ENCODE data around the gene ARHGAP32. TPM values are rescaled to one million over a fixed set of nuclear protein-coding genes. Genes with fewer than 3 reads are reported as not detected.

ARHGAP32 gene
- total and polyA plus RNA-seq, 5 experiments from 2014 or later = 0.85 to 10.4 (median 1.5) TPM

DNA sequence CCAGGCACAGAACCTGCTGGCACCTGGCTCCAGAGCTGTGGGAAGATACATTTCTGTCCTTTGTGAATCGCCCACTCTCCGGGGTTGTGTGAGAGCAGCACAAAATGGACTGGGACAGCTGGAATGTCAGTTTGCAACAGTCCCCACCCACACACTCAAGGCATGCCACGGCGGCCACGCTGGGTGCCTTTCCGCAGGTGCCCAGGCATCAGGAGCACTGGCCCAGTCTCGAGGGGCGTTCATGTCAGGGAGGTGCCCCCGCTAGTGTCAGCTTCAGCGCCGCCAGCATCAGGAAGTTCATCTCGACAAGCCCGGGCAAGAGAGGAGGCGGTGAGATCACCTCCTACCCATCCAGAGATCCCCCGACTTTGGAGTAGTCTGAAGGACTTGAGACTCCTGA, 251.5 kb downstream of the ARHGAP32 start:
- no peak for ATAC-seq
- DNase-seq = no peak
- H3K27ac Mint-ChIP-seq = no peak overlapping the region
- H3K9me3 Mint-ChIP-seq = no peaks in the 10 kb centered on the region
- H3K27me3 Mint-ChIP-seq = peaks cover 2 to 16% (median 11%) of the 10 kb centered on the region in 5 donors
- H3K4me3 Mint-ChIP-seq = no peak overlapping the region
- H3K36me3 Mint-ChIP-seq = no peaks in the 10 kb centered on the region
- H3K4me1 Mint-ChIP-seq = no peaks in the 10 kb centered on the region
- POLR2A ChIA-PET = no interaction called here

- DNase-seq (no peak), ATAC-seq (no peak)
- peaks cover 1 to 12% (median 11%) of the 10 kb centered on the region in 5 donors for H3K27me3 Mint-ChIP-seq
- no peak overlapping the region for H3K27ac Mint-ChIP-seq
- no peak overlapping the region for H3K4me3 Mint-ChIP-seq
- POLR2A ChIA-PET = no interaction called here
- H3K36me3 Mint-ChIP-seq = no peaks in the 10 kb centered on the region
- no peaks in the 10 kb centered on the region for H3K4me1 Mint-ChIP-seq
- H3K9me3 Mint-ChIP-seq = no peaks in the 10 kb centered on the region
These were observed 252.0 kb downstream of the ARHGAP32 start for GRCh38 chr11:128940156-128940555.

DNA sequence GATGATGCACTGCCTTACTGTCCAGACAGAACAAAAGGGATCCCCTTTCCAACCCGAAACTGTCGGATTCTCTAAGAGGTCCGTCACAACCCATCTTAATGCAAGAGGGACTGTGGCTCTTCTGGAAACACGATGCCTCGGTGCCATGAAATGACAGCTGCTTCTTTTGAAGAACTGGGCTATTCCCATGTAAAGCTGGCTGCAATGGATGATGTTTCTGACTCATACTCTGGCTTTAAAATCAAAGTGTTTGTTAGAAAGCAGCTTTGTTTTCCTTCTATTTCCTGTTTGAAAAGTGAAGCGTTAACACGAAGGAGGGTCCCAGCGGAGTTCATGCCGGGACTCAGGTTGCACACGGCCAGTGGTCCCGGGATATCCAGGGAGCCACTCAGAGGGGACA, 252.5 kb downstream of the ARHGAP32 start:
- peaks cover 1 to 10% (median 5%) of the 10 kb centered on the region in 5 donors for H3K27me3 Mint-ChIP-seq
- POLR2A ChIA-PET = no interaction called here
- no peak overlapping the region for H3K4me3 Mint-ChIP-seq

DNA sequence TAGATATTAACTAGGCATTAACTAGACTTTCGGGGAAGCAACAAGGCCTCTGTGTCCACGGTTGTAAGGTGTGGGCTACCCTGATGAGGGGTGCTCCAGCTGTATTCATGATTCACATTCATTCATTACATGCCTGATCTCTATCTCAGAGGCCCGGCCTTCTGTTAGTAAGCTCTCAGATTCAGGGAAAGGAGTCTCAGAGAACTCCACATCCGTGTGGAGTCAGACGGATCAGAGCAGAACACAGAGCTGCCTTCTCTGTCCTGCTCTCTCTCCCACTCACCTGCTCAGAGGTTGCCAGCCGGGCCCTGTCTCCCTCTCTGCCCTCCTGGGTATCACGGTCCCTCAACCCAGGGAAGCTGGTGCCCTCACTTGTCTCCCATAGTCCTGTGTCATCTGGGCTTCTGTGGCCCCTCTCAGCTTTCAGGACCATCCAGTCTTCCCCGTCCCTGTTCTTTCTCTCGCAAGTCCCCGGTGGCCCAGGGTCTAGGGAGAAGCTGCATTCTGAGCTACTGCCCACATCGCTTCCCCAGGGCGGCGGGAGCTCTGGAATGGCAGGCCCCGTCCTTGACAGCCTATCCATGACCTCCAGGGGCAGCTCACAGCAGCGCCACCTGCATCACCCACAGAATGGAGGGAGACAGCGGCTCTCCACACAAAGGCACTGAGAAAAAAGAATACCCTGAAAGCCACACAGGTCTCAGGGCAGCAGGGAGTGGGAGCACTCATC, 253.8 kb downstream of the ARHGAP32 start:
- DNase-seq (no peak), ATAC-seq (no peak)
- H3K4me1 Mint-ChIP-seq = no peaks in the 10 kb centered on the region
- no peak overlapping the region for H3K27ac Mint-ChIP-seq
- no peak overlapping the region for H3K4me3 Mint-ChIP-seq
- peaks cover 0 to 9% (median 0%) of the 10 kb centered on the region in 5 donors for H3K27me3 Mint-ChIP-seq
- POLR2A ChIA-PET = no interaction called here
- H3K36me3 Mint-ChIP-seq = no peaks in the 10 kb centered on the region
- H3K9me3 Mint-ChIP-seq = peaks cover 0 to 2% (median 0%) of the 10 kb centered on the region in 9 donors

More for the DNA sequence above, 252.5 kb downstream of the ARHGAP32 start:
- DNase-seq (no peak), ATAC-seq (no peak)
- no peaks in the 10 kb centered on the region for H3K4me1 Mint-ChIP-seq
- no peak overlapping the region for H3K27ac Mint-ChIP-seq
- no peaks in the 10 kb centered on the region for H3K36me3 Mint-ChIP-seq
- no peaks in the 10 kb centered on the region for H3K9me3 Mint-ChIP-seq

DNA sequence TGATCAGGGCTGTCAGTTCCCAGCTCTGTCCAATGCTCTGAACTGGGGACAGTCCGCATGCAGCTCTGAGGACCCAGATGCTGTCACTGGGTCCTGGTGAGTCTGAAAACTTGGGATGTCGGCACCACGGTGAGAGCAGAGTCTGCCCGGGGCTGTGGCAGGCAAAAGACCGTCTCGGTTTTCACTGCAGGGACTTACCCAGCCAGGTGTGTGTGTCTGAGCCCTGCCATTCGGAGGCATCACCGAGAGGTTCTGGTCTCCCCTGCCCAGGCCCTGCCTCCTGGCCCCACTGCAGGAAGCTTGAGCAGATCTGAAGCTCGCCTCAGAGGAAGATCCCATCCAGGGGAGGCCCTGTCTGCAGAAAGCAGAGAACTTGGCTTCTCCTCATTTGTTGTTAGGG, 254.6 kb downstream of the ARHGAP32 start:
- no peak overlapping the region for H3K4me3 Mint-ChIP-seq
- DNase-seq = no peak
- no peaks in the 10 kb centered on the region for H3K36me3 Mint-ChIP-seq
- H3K27me3 Mint-ChIP-seq = peaks cover 0 to 9% (median 0%) of the 10 kb centered on the region in 5 donors
- peaks cover 0 to 2% (median 0%) of the 10 kb centered on the region in 9 donors for H3K9me3 Mint-ChIP-seq
- no peak overlapping the region for H3K27ac Mint-ChIP-seq
- no peak for ATAC-seq
- POLR2A ChIA-PET = no interaction called here
- no peaks in the 10 kb centered on the region for H3K4me1 Mint-ChIP-seq

DNA sequence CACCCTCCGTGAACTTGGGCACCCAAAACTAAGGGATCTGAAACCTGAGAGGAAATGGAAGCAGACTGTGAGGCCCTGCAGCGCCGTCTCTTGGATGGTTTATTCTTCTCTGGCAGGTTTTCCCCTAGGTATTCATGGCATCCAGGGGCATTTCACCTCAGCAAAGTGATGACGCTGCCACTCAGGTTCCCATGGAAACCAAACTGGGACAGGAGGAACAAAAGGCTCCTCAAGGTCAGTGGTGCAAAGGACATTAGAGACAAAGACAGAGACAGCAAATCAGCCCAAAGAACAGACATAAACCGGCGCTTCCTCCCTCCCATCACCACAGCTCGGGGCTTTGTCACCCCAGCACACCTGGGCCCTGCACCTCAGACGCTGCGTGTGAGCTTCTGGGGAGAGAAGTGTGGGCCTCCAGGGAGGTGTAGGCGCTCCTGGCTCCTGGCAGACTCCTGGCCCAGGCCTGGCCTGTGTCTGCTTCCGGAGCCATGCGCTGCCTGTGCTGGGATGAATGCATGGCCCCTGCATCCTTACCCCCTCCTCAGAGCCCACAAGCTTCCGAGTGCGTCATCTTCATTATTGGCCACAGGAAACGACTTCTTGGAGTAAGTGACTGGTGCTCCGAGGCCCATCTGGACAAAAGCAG, 255.4 kb downstream of the ARHGAP32 start:
- POLR2A ChIA-PET = no interaction called here
- H3K4me1 Mint-ChIP-seq = no peaks in the 10 kb centered on the region
- peaks cover 0 to 9% (median 0%) of the 10 kb centered on the region in 5 donors for H3K27me3 Mint-ChIP-seq
- H3K4me3 Mint-ChIP-seq = no peak overlapping the region
- no peak overlapping the region for H3K27ac Mint-ChIP-seq
- no peak for DNase-seq
- no peak for ATAC-seq
- H3K9me3 Mint-ChIP-seq = peaks cover 0 to 2% (median 0%) of the 10 kb centered on the region in 9 donors
- H3K36me3 Mint-ChIP-seq = no peaks in the 10 kb centered on the region

- peaks cover 0 to 2% (median 0%) of the 10 kb centered on the region in 9 donors for H3K9me3 Mint-ChIP-seq
- H3K36me3 Mint-ChIP-seq = no peaks in the 10 kb centered on the region
- POLR2A ChIA-PET = no interaction called here
- ATAC-seq (no peak), DNase-seq (no peak)
- H3K4me1 Mint-ChIP-seq = no peaks in the 10 kb centered on the region
- no peak overlapping the region for H3K27ac Mint-ChIP-seq
- H3K4me3 Mint-ChIP-seq = no peak overlapping the region
- H3K27me3 Mint-ChIP-seq = peaks cover 0 to 6% (median 1%) of the 10 kb centered on the region in 5 donors
These were observed 257.2 kb downstream of the ARHGAP32 start for GRCh38 chr11:128934926-128935325.

DNA sequence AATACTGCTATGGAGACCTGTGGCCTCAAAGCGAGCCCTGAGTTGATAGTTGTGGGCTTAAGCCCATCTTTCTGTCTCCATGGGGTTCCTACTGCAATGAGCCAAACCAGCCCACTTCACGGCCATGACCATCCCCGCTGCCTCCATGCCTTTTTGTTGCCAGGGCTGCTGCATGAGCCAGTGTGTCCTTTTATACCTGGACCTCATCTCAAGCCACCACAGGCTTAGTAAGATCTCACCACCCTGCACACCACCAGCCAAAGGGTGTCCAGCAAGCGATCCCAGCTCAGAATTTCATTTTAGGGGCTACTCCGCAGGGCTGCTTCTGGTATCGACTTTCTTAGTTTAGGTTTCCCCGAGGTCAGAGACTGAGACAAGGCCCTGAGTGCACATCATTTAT, 257.8 kb downstream of the ARHGAP32 start:
- ATAC-seq = no peak
- POLR2A ChIA-PET = no interaction called here
- DNase-seq = no peak
- Mint-ChIP-seq H3K27me3 (peaks cover 0 to 10% (median 2%) of the 10 kb centered on the region in 5 donors), H3K27ac (peak overlapping the region in 1 of 10 donors; percentile 30), H3K4me3 (no peak overlapping the region), H3K36me3 (no peaks in the 10 kb centered on the region), H3K4me1 (peaks cover 0 to 2% (median under 1%) of the 10 kb centered on the region in 4 donors), H3K9me3 (peaks cover 0 to 2% (median 0%) of the 10 kb centered on the region in 9 donors)

- ATAC-seq (no peak), DNase-seq (no peak)
- POLR2A ChIA-PET = no interaction called here
- Mint-ChIP-seq H3K4me3 (no peak overlapping the region), H3K36me3 (no peaks in the 10 kb centered on the region), H3K27ac (no peak overlapping the region), H3K9me3 (peaks cover 0 to 2% (median 0%) of the 10 kb centered on the region in 9 donors), H3K27me3 (peaks cover 0 to 12% (median 2%) of the 10 kb centered on the region in 5 donors), H3K4me1 (peaks cover 1 to 6% (median 3%) of the 10 kb centered on the region in 4 donors)
These were observed 258.5 kb downstream of the ARHGAP32 start for GRCh38 chr11:128933481-128934178.

DNA sequence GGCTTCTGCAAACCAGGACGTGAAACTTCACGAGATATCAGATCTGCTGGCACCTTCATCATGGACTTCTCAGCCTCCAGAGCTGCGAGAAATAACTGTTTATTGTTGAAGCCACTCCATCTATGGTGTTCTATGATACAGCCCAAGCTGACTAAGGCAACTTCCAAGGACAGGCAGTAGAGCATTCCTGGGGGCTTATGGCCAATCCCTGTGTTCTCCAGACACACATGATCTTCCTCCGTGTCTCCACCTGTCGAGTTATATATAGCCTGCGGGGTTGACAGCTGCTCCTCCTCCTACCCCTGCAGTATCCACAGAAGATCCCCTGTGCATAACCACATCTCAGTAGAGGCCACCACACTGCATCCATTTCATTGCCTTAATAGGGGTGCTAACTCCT, 260.5 kb downstream of the ARHGAP32 start:
- no peak for ATAC-seq
- Mint-ChIP-seq H3K36me3 (no peaks in the 10 kb centered on the region), H3K9me3 (peaks cover 0 to 2% (median 0%) of the 10 kb centered on the region in 9 donors), H3K27ac (peak overlapping the region in 1 of 10 donors; percentile 22), H3K27me3 (peaks cover 0 to 12% (median 2%) of the 10 kb centered on the region in 5 donors), H3K4me3 (no peak overlapping the region), H3K4me1 (peaks cover 6 to 14% (median 11%) of the 10 kb centered on the region in 4 donors)
- POLR2A ChIA-PET = interaction anchor here (0.6 kb wide), 1 partner anchor 544 kb away, joined by 3 read pairs; no protein-coding TSS in a partner anchor
- no peak for DNase-seq

GRCh38 chr11:128931066-128931465, 261.1 kb downstream of the ARHGAP32 start:
- H3K4me3 Mint-ChIP-seq = no peak overlapping the region
- H3K27me3 Mint-ChIP-seq = peaks cover 0 to 12% (median 2%) of the 10 kb centered on the region in 5 donors
- no peak overlapping the region for H3K27ac Mint-ChIP-seq
- no peak for DNase-seq
- POLR2A ChIA-PET = no interaction called here
- peaks cover 6 to 14% (median 11%) of the 10 kb centered on the region in 4 donors for H3K4me1 Mint-ChIP-seq
- H3K36me3 Mint-ChIP-seq = no peaks in the 10 kb centered on the region
- peaks cover 0 to 2% (median 0%) of the 10 kb centered on the region in 9 donors for H3K9me3 Mint-ChIP-seq
- ATAC-seq = no peak

DNA sequence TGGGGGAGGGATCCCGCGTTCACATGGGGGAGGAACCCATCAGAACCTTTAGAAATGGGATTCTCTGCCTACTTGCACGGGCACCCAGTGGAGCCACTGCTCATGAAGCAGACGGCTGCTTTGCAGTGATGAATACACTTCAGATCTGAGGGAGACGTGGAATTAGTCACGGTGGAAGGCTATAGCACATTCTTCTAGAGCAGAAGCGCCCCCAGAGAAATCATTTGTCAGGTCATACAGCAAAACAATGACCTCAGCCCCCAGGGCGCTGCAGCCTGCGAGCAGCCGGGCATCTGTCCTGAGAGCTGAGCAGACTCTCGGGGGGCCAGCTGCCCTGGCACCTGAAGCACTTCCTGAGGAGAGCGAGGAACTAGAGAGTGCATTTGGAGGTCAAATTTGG, 262.1 kb downstream of the ARHGAP32 start:
- POLR2A ChIA-PET = no interaction called here
- peaks cover 0 to 2% (median 0%) of the 10 kb centered on the region in 9 donors for H3K9me3 Mint-ChIP-seq
- H3K27me3 Mint-ChIP-seq = peaks cover 0 to 12% (median 2%) of the 10 kb centered on the region in 5 donors
- H3K36me3 Mint-ChIP-seq = no peaks in the 10 kb centered on the region
- peaks cover 6 to 14% (median 11%) of the 10 kb centered on the region in 4 donors for H3K4me1 Mint-ChIP-seq
- H3K27ac Mint-ChIP-seq = no peak overlapping the region
- ATAC-seq (no peak), DNase-seq (no peak)
- H3K4me3 Mint-ChIP-seq = no peak overlapping the region

DNA sequence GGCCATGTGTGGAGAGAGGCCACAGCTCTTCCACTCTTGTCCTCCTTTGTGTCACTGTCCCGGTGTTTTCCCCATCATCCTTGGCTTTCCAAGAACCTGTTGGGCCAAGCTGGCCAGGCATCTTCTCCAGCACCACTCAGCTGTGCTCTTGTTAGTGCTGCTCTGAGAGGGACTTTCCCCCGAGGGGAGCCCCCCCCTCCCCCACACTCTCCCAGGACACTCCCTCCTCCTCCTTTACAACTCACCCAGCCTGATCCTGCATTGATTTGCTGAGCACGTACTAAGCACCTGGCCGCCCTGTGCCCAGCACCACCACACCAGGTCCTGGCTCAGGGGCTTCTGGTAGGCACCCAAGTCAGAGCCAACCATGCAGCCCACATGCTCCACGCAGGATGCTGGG, 262.7 kb downstream of the ARHGAP32 start:
- Mint-ChIP-seq H3K4me1 (peaks cover 6 to 14% (median 11%) of the 10 kb centered on the region in 4 donors), H3K27me3 (peaks cover 0 to 12% (median 2%) of the 10 kb centered on the region in 5 donors), H3K36me3 (no peaks in the 10 kb centered on the region), H3K27ac (peak overlapping the region in 1 of 10 donors; percentile 72), H3K4me3 (peak overlapping the region in 1 of 10 donors; percentile 17), H3K9me3 (peaks cover 0 to 2% (median 0%) of the 10 kb centered on the region in 9 donors)
- POLR2A ChIA-PET = no interaction called here
- DNase-seq = no peak
- ATAC-seq = no peak

All from naive thymus-derived CD8-positive, alpha-beta T cell (primary cell).